ENCODE data around the gene MTA3. TPM values are rescaled to one million over a fixed set of nuclear protein-coding genes. Genes with fewer than 3 reads are reported as not detected.

Gene MTA3
- total RNA-seq, 6 donors from 2014 or later = 18.2 to 59.7 (median 27.0) TPM

DNA sequence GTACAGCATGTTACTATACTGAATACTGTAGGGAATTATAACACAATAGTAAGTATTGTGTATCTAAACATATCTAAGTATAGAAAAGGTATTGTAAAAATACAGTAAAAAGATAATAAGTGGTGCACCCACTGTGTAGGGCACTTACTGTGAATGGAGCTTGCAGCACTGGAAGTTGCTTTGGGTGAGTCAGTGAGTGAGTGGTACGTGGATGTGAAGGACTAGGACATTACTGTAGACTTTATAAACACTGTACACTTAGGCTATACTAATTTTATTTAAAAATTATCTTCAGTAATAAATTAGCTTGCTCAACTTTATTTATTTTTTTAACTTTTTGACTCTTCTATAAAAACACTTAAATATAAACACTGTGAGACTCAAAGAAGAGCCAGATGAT lies 82.6 kb downstream of the MTA3 start:
- no peaks in the 10 kb centered on the region for H3K27me3 ChIP-seq
- no peak for ATAC-seq (ENCODE audit: low FRiP score in 2 of 2)
- peaks cover 0 to 5% (median 0%) of the 10 kb centered on the region in 4 donors for H3K4me1 ChIP-seq
- WGBS, 2 donors = 90% methylated on average over 1 of the region's 1 CpG
- H3K27ac ChIP-seq = no peak overlapping the region
- no peak overlapping the region for H3K4me3 ChIP-seq
- TF ChIP-seq EP300 (IDR thresholded peaks at IDR 0.05) (no peak), POLR2A (IDR thresholded peaks at IDR 0.05) (no peak)
- TF ChIP-seq, protein P1, sequence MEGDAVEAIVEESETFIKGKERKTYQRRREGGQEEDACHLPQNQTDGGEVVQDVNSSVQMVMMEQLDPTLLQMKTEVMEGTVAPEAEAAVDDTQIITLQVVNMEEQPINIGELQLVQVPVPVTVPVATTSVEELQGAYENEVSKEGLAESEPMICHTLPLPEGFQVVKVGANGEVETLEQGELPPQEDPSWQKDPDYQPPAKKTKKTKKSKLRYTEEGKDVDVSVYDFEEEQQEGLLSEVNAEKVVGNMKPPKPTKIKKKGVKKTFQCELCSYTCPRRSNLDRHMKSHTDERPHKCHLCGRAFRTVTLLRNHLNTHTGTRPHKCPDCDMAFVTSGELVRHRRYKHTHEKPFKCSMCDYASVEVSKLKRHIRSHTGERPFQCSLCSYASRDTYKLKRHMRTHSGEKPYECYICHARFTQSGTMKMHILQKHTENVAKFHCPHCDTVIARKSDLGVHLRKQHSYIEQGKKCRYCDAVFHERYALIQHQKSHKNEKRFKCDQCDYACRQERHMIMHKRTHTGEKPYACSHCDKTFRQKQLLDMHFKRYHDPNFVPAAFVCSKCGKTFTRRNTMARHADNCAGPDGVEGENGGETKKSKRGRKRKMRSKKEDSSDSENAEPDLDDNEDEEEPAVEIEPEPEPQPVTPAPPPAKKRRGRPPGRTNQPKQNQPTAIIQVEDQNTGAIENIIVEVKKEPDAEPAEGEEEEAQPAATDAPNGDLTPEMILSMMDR (IDR thresholded peaks at IDR 0.05) = no peak
- H3K36me3 ChIP-seq = peaks cover 0 to 4% (median 0%) of the 10 kb centered on the region in 4 donors
- no peaks in the 10 kb centered on the region for H3K9me3 ChIP-seq
- DNase-seq = no peak

DNA sequence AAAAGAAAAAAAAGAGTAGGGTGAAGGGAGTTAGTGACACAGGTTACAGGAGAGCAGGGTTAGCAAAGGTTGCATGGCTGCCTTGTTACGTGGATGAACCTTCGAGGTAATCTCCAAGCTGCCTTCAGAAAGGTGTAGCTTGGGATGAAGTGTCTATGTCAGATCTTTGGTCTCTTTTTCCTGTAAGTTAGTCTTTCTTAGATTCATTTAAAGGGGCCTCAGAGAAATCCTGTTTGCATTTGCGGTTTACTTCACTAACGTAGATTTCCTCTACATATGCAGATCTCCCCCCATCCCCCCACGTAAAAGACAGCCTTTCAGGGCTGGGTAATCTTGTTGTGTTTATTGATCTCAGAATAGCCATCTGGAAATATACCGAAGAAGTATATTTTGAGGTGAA lies 83.7 kb downstream of the MTA3 start:
- Histone ChIP-seq H3K9me3 (no peaks in the 10 kb centered on the region), H3K27me3 (no peaks in the 10 kb centered on the region), H3K4me3 (no peak overlapping the region), H3K4me1 (peaks cover 0 to 5% (median 0%) of the 10 kb centered on the region in 4 donors), H3K36me3 (peaks cover 0 to 4% (median 0%) of the 10 kb centered on the region in 4 donors), H3K27ac (no peak overlapping the region)
- TF ChIP-seq POLR2AphosphoS5 (IDR thresholded peaks at IDR 0.05) = no peak
- TF ChIP-seq POLR2A (IDR thresholded peaks at IDR 0.05) = no peak
- no peak for TF ChIP-seq EP300 (IDR thresholded peaks at IDR 0.05)
- TF ChIP-seq, protein P1 (IDR thresholded peaks at IDR 0.05) = no peak
- WGBS, 2 donors = 87 to 91% methylated on average over 6 of the region's 6 CpGs
- DNase-seq (no peak), ATAC-seq (ENCODE audit: low FRiP score in 2 of 2) (no peak)

DNA sequence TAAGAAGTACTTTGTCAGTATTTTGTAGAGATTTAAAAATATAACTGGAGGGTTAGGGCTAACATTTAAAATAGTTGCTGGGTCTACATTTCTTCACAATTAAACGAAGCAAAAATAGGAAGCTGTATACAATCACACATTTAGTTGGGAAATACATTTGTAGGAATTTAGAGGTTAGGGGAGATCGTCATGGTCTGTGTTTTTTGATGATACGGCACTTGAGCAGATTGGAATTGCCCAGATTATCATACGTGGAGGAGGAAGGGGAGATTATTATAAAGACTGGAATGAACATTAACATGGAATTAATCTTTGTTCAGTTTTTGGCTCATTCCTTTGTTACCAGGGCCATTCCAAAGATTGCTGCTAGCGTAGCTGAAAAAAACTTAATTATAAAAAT lies 84.6 kb downstream of the MTA3 start:
- Histone ChIP-seq H3K27ac (no peak overlapping the region), H3K4me3 (no peak overlapping the region), H3K9me3 (no peaks in the 10 kb centered on the region), H3K36me3 (peaks cover 0 to 8% (median 0%) of the 10 kb centered on the region in 4 donors), H3K27me3 (no peaks in the 10 kb centered on the region), H3K4me1 (peaks cover 0 to 5% (median 0%) of the 10 kb centered on the region in 4 donors)
- no peak for TF ChIP-seq POLR2A (IDR thresholded peaks at IDR 0.05)
- TF ChIP-seq, protein P1 (IDR thresholded peaks at IDR 0.05) = no peak
- TF ChIP-seq POLR2AphosphoS5 (IDR thresholded peaks at IDR 0.05) = no peak
- no peak for TF ChIP-seq EP300 (IDR thresholded peaks at IDR 0.05)
- ATAC-seq (ENCODE audit: low FRiP score in 2 of 2) (no peak), DNase-seq (no peak)
- 56 to 68% methylated on average over 5 of the region's 5 CpGs for WGBS, 2 donors

DNA sequence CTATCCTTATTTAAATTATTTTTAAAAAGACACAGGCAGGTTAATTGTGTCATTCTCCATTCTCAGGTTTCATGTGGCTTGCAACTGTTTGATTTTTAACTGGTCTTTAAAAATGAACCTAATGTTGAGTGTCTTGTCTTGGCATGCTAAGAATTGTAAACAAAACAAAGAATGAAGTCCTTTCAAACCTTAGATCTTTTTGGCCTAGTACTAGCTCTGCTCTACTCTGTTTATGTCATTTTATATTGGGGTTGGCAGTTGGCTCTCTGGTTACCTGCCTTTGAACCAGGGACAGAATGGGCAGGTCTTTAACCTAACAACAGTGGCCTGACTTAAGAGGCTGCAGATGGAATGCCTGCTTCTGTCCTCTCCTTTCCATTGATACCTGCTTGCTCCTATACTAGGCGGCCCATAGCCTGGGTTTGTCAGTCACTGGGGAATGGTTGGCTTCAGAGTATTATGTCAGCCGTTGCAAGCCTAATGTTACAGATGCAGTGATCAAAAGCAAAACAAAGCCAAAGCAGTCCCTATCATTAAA lies 85.5 kb downstream of the MTA3 start:
- no peak overlapping the region for H3K27ac ChIP-seq
- TF ChIP-seq, protein P1 (IDR thresholded peaks at IDR 0.05) = no peak
- TF ChIP-seq POLR2AphosphoS5 (IDR thresholded peaks at IDR 0.05) (no peak), POLR2A (IDR thresholded peaks at IDR 0.05) (no peak), EP300 (IDR thresholded peaks at IDR 0.05) (no peak)
- H3K27me3 ChIP-seq = no peaks in the 10 kb centered on the region
- H3K36me3 ChIP-seq = peaks cover 0 to 8% (median 0%) of the 10 kb centered on the region in 4 donors
- no peak for ATAC-seq (ENCODE audit: low FRiP score in 2 of 2)
- H3K4me1 ChIP-seq = peaks cover 0 to 5% (median 0%) of the 10 kb centered on the region in 4 donors
- no peak for DNase-seq
- no peak overlapping the region for H3K4me3 ChIP-seq
- no peaks in the 10 kb centered on the region for H3K9me3 ChIP-seq
- WGBS, 2 donors = 89 to 93% methylated on average over 2 of the region's 2 CpGs

DNA sequence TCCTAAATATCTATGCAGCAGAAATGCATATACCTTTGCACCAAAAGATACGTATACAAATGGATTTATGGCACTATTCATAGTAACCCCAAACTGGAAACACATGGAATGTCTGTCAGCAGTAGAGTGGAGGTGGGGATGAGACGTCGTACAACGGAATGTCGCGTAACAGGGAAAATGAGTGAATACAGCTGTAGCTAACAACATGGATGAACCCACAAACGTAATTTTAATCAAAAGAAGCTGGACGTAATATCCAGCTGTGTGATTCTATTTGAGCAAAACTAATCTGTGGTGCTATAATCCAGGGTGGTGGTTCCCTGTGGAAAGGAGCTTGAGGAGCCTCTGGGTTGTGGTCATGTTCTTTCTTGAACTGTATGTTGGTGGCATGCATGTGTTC lies 89.9 kb downstream of the MTA3 start:
- Histone ChIP-seq H3K27me3 (no peaks in the 10 kb centered on the region), H3K9me3 (no peaks in the 10 kb centered on the region), H3K36me3 (peaks cover 0 to 14% (median 0%) of the 10 kb centered on the region in 4 donors), H3K4me3 (no peak overlapping the region), H3K27ac (no peak overlapping the region), H3K4me1 (peaks cover under 1 to 5% (median 4%) of the 10 kb centered on the region in 4 donors)
- ATAC-seq (ENCODE audit: low FRiP score in 2 of 2) (no peak), DNase-seq (no peak)
- WGBS, 2 donors = 82 to 86% methylated on average over 8 of the region's 8 CpGs
- TF ChIP-seq, protein P1 (IDR thresholded peaks at IDR 0.05) = no peak
- no peak for TF ChIP-seq POLR2AphosphoS5 (IDR thresholded peaks at IDR 0.05)
- TF ChIP-seq POLR2A (IDR thresholded peaks at IDR 0.05) = no peak
- TF ChIP-seq EP300 (IDR thresholded peaks at IDR 0.05) = no peak

All from upper lobe of left lung (tissue), 6 donors.